HG03097 (cell line): ENCODE results near the gene SLU7.

Experiments
- ATAC-seq: cut with Tn5 transposase; IDR thresholded peaks from one replicate; pipeline ENCODE4 v1.9.1; 2021; ENCODE audit not compliant: unreplicated experiment, low FRiP score

Gene SLU7

GRCh38 chr5:160418561-160419457, at the start of gene SLU7:
TSS of gene SLU7 (minus strand) at chr5:160419081. CDS start at chr5:160415294, 3,787 bp downstream.
- peak; percentile 65 for ATAC-seq

- no peak for ATAC-seq
These were observed 49.6 kb upstream of the SLU7 start for GRCh38 chr5:160468363-160468975.

- ATAC-seq, result peak; percentile 92
These were observed 48.9 kb upstream of the SLU7 start for GRCh38 chr5:160467555-160468362.

GRCh38 chr5:160466889-160467554, 48.1 kb upstream of the SLU7 start:
- no peak for ATAC-seq

GRCh38 chr5:160466116-160466515, 47.2 kb upstream of the SLU7 start:
- ATAC-seq, result no peak

GRCh38 chr5:160464466-160464797, 45.6 kb upstream of the SLU7 start:
- ATAC-seq, result no peak

GRCh38 chr5:160463740-160464465, 45.0 kb upstream of the SLU7 start:
- ATAC-seq, result no peak

- ATAC-seq, result no peak
These were observed 44.3 kb upstream of the SLU7 start for GRCh38 chr5:160463227-160463626.

GRCh38 chr5:160462167-160462566, 43.3 kb upstream of the SLU7 start:
- peak; percentile 54 for ATAC-seq

GRCh38 chr5:160461378-160461777, 42.5 kb upstream of the SLU7 start:
- no peak for ATAC-seq

GRCh38 chr5:160460377-160461049, 41.6 kb upstream of the SLU7 start:
- no peak for ATAC-seq

GRCh38 chr5:160458806-160459800, 40.2 kb upstream of the SLU7 start:
- no peak for ATAC-seq

GRCh38 chr5:160457252-160457651, 38.4 kb upstream of the SLU7 start:
- no peak for ATAC-seq

GRCh38 chr5:160456480-160457177, 37.7 kb upstream of the SLU7 start:
- ATAC-seq, result no peak

- ATAC-seq, result no peak
These were observed 36.7 kb upstream of the SLU7 start for GRCh38 chr5:160455600-160455999.

GRCh38 chr5:160453751-160454150, 34.9 kb upstream of the SLU7 start:
- ATAC-seq, result no peak

GRCh38 chr5:160452795-160453194, 33.9 kb upstream of the SLU7 start:
- ATAC-seq, result no peak

- no peak for ATAC-seq
These were observed 33.2 kb upstream of the SLU7 start for GRCh38 chr5:160452036-160452435.
